Epithelial cell of esophagus (primary cell): ENCODE measurements around the gene ZDHHC11B.
A peak's percentile ranks its signal among the peaks of the same experiment; 100 is the strongest.

ENCODE experiments used
- DNase-seq: peaks from one replicate; pipeline ENCODE4 v3.0.0; 2010; ENCODE audit warnings: low read depth
- H3K4me3 ChIP-seq: 2 replicates; pipeline ENCODE4 v1.5.1; 2011; ENCODE audit warnings: mild to moderate bottlenecking, low read length, control low read depth
- TF ChIP-seq, protein P1 (sequence below): IDR thresholded peaks from 2 replicates; pipeline ENCODE4 v1.5.1; 2011; ENCODE audit warnings: low read depth, mild to moderate bottlenecking, low read length, control low read depth, inconsistent platforms; ENCODE audit not compliant: insufficient read depth; ENCODE audit errors: missing control alignments

Gene ZDHHC11B

DNA sequence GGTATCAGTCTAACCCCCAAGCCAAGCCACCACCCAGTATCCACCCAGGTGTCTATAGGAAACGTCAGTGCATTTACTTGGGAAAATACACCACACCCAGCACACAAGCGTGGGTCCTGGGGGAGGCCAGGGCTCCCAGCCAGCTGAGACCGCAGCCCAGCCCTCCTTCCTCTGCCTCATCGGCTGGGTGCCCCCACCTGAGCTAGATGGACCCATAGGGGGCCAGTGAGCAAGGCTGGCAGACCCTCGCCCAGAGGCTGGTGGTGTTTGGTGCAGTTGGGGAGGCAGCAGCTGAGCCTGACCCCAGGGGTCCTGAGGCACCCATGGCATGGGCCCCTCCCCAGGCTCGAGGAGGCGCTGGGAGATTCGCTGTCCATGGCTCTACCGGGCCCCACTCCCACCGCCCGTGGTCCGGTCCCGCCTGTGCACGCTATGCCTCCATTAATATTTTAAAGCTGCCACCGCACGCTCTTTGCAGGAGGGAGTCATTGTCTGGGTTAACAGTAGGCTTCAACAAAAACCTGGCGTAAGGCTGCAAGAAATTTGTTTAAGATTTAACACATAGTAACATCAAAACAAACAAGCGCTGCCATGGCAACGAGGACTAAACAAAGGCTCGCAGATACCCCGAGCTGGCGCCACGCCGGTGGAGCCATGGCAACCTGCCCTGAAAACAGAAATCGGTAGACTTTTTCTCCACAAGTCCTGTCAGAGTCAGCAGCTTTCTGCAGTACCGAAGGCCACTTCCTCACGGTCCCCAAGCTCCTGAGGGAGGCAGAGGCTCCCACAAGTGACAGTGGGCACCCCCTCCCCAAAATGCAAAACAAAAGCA is 112.0 kb downstream of the ZDHHC11B start:
- H3K4me3 ChIP-seq = no peak overlapping the region
- TF ChIP-seq, protein P1, sequence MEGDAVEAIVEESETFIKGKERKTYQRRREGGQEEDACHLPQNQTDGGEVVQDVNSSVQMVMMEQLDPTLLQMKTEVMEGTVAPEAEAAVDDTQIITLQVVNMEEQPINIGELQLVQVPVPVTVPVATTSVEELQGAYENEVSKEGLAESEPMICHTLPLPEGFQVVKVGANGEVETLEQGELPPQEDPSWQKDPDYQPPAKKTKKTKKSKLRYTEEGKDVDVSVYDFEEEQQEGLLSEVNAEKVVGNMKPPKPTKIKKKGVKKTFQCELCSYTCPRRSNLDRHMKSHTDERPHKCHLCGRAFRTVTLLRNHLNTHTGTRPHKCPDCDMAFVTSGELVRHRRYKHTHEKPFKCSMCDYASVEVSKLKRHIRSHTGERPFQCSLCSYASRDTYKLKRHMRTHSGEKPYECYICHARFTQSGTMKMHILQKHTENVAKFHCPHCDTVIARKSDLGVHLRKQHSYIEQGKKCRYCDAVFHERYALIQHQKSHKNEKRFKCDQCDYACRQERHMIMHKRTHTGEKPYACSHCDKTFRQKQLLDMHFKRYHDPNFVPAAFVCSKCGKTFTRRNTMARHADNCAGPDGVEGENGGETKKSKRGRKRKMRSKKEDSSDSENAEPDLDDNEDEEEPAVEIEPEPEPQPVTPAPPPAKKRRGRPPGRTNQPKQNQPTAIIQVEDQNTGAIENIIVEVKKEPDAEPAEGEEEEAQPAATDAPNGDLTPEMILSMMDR = no peak
- DNase-seq = peak; percentile 72

DNA sequence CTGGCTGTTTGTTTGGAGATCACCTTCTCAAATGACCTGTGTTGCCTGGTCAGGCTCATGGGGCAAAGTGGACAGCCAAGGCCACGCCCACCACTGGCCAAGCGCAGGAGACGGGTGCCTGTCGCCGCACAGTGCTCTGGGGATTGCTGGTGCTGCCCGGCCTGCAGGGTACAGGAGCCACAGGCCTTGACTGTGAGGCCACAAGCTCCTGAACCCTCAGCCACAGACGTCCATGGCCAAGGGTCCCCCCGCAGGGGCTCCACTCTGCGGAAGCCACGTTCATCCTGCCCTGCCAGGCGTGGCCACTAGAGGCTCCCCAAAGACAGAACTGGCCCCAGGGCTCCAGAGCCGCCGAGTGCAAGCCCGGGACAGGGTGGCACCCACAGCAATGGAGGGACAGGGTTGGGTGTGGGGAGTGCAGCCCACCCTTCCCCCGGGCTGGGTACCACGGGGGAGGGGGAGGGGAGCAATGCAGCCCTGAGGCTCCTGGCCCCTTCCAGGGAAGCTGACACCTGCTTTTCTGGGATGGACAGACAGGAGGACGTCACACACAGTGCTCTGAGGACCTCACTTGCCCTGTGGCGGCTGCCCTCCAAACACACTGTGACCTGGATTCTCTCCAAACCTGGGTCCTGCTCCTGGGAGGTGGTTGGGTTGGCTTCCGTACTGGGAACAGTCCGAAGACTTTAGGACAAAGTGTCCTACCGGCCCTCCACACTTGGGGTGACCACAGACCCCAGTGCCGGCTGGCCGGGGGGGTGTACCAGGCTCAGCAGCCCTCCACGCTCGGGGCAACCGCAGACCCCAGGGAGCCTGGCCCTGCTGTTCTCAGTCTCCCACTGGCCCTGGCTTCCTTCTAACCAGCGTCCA is 112.8 kb downstream of the ZDHHC11B start:
- DNase-seq = peak; percentile 57
- no peak overlapping the region for H3K4me3 ChIP-seq
- TF ChIP-seq, protein P1 = peak; percentile 92

DNA sequence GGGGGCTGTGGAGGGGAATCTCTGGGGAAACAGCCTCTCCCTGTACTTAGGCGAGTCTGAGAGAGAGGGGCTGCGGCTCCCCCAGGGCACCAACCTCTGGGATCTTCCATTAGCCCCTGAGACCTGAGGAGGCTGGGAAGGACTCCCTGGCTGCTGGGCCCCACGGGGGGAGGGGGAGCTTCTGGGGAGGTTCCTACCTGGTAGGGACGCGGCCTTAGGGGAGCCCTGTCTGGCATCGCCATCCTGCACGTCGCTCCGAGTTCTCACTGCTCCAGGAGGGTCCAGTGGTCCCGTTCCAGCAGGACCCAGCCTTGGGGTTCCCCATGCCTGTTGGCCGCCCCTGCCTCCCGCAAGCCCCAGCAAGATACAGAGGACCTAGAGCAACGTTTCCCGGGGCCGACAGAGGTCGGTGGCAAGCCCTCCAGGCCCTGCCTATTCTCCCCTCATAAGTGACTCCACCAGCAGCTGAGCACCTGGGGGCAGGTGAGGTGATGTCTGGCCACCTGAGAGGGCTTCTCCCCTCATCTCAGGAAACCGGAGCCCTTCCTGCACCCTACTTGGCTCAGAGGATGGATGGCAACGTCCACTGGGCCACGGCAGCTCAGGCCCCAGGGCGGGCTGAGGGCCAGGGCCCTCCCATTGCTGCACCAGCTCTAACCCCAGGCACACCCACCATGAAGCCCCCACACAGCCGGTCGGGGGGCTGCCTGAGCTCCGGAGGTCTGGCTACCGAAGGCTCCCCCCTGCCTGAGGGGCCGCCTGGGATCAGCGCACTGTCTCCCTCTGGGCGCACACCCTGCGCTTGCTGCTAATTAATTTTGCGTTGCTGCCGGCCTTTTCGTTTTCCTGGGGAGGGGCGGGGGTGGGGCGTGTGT is 113.9 kb downstream of the ZDHHC11B start:
- TF ChIP-seq, protein P1 = no peak

DNA sequence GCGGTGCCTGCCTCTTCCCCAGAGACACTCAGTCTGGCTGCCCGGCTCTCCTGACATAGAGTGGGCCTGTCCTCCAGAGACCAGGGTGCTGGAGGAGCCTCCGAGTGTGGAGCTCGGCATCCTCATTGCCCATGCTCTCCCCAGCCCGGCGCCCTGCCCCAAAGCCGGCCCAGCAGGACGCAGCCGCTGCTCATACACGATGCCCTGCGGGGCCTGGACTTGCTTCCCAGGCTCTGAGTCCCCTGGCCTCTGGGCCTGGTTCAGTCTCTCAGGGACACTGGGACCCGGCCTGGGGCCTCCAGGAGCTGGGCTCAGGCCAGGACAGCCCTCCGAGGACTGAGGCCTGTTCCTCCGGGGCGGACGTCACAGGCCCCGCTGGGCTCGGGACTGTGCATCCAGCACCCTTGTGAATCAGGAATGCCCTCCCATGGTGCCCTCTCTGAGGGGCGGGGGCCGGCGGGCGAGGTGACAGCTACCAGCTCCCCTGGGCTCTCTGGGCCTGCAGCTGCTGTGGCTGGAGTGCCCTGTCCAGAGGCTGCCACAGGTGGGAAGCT is 114.6 kb downstream of the ZDHHC11B start:
- DNase-seq = no peak
- no peak overlapping the region for H3K4me3 ChIP-seq
- TF ChIP-seq, protein P1 = no peak

More for the DNA sequence above, 113.9 kb downstream of the ZDHHC11B start:
- no peak overlapping the region for H3K4me3 ChIP-seq
- no peak for DNase-seq

DNA sequence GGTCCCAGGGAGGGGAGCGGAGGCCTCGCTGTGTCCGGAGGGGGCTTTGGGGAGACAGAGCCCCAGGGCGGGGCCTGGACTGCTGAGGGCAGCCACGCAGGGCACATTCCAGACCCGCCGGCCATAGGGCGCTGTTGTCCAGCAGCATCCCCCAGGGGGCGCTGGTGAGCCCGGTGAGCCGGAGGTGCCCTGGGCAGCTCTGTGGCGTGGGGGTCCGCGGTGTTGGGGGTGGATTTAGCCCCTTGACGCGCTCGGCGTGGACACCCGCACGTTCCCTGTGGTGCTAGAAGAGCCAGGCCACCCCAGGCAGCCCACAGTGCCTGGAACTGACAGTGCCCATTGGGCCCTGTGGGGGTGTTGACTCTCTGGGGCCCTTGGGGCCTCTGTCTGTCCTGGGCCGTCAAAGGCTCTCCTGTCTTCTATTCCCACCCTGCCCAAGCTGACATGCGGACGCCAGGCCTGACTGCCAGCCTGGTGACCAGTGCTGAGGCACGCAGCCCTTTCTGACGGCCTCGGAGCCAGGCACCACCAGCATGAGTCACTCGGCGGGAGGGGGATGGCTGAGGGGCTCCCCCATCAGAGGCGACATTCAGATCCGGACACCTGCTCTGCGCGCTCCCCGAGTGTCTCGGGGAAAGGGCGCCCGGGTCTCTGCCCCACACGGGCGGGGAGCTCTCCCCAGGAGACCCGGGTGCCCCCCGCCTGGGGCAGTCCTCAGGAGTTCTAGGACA is 115.3 kb downstream of the ZDHHC11B start:
- TF ChIP-seq, protein P1 = peak; percentile 57
- DNase-seq = no peak
- no peak overlapping the region for H3K4me3 ChIP-seq
